K562 (cell line): ENCODE data around the gene CMAS. TPM values are rescaled to one million over a fixed set of nuclear protein-coding genes. Genes with fewer than 3 reads are reported as not detected.
A peak's percentile ranks its signal among the peaks of the same experiment; 100 is the strongest.

ENCODE experiments used
- ARNT ChIP-seq, 2 experiments: fragments of 450-650 bp; IDR thresholded peaks; 2 replicates each; pipeline ENCODE4 v1.6.1; 2016; ENCODE audit warnings: mild to moderate bottlenecking in 1 of 2
- BRCA1 ChIP-seq, 2 experiments: fragments of 450-650 bp in 1 of 2; sonication (generic) in 1 of 2; formaldehyde crosslinking in 1 of 2; IDR thresholded peaks; 2 replicates each; pipeline versions ENCODE4 v1.5.0 to v1.6.1; 2017 to 2020; ENCODE audit warnings: mild to moderate bottlenecking in 1 of 2, missing genetic modification reagents in 1 of 2
- CBX1 ChIP-seq: sonication (generic); IDR thresholded peaks from 2 replicates; pipeline ENCODE4 v1.6.1; 2016; ENCODE audit warnings: antibody characterized with exemption, low read depth, mild to moderate bottlenecking
- CBX3 ChIP-seq, 2 experiments: IDR thresholded peaks; 1 replicate in 1 of 2; 2 replicates in 1 of 2; pipeline ENCODE4 v1.6.1; 2012; ENCODE audit warnings: inconsistent platforms in 2 of 2, low read length in 2 of 2, borderline replicate concordance in 1 of 2, control low read depth in 1 of 2
- CBX5 ChIP-seq: IDR thresholded peaks from 2 replicates; pipeline ENCODE4 v1.6.1; 2014; ENCODE audit warnings: low read depth, borderline replicate concordance
- CHCHD3 ChIP-seq: fragments of 250-450 bp; sonication (Bioruptor Pico); IDR thresholded peaks from 2 replicates; pipeline ENCODE4 v2.1.2; 2022; ENCODE audit warnings: mild to moderate bottlenecking
- DPF2 ChIP-seq: fragments of 450-650 bp; IDR thresholded peaks from 2 replicates; pipeline ENCODE4 v1.6.1; 2016
- EHMT2 ChIP-seq: fragments of 450-650 bp; IDR thresholded peaks from 2 replicates; pipeline ENCODE4 v1.6.1; 2018; ENCODE audit warnings: antibody characterized with exemption
- GABPB2 ChIP-seq: fragments of 250-450 bp; sonication (Bioruptor Pico); conservative IDR thresholded peaks from 2 replicates; pipeline ENCODE4 v1.5.1; 2021; ENCODE audit warnings: mild to moderate bottlenecking
- HMGN3 ChIP-seq: IDR thresholded peaks from 2 replicates; pipeline ENCODE4 v1.6.1; 2011; ENCODE audit warnings: borderline replicate concordance, low read depth, mild to moderate bottlenecking, mixed read lengths, low read length; ENCODE audit not compliant: insufficient read length; ENCODE audit errors: extremely low read depth
- LARP7 ChIP-seq: fragments of 450-650 bp; IDR thresholded peaks from 2 replicates; pipeline ENCODE4 v1.6.1; 2016
- MED1 ChIP-seq: sonication (generic); formaldehyde crosslinking; IDR thresholded peaks from 2 replicates; pipeline ENCODE4 v1.8.1; 2023; ENCODE audit warnings: missing genetic modification reagents, borderline replicate concordance
- NFRKB ChIP-seq: fragments of 450-650 bp; IDR thresholded peaks from 2 replicates; pipeline ENCODE4 v1.6.1; 2016; ENCODE audit warnings: low read depth
- NRF1 ChIP-seq, 2 experiments: fragments of 450-650 bp; IDR thresholded peaks in 1 of 2; conservative IDR thresholded peaks in 1 of 2; 2 replicates each; pipeline ENCODE4 v1.6.1; 2014; ENCODE audit warnings: mild to moderate bottlenecking in 2 of 2
- OTX1 ChIP-seq: fragments of 450-650 bp; formaldehyde crosslinking; IDR thresholded peaks from 2 replicates; pipeline ENCODE4 v1.4.0; 2022; ENCODE audit warnings: mild to moderate bottlenecking
- PYGO2 ChIP-seq: fragments of 450-650 bp; IDR thresholded peaks from 2 replicates; pipeline ENCODE4 v1.6.1; 2016; ENCODE audit warnings: mild to moderate bottlenecking, missing genetic modification characterization, moderate library complexity, missing compliant biosample characterization
- RNF2 ChIP-seq: sonication (generic); IDR thresholded peaks from 2 replicates; pipeline ENCODE4 v1.6.1; 2016
- SAP30 ChIP-seq: fragments of 200-600 bp; sonication (generic); IDR thresholded peaks from 2 replicates; pipeline ENCODE4 v1.6.1; 2012; ENCODE audit warnings: borderline replicate concordance, low read depth, mild to moderate bottlenecking, moderate library complexity, low read length, control low read depth, inconsistent platforms; ENCODE audit not compliant: insufficient read depth, poor library complexity, severe bottlenecking
- SMARCA4 ChIP-seq: fragments of 450-650 bp; IDR thresholded peaks from 2 replicates; pipeline ENCODE4 v1.6.1; 2016
- SNRNP70 ChIP-seq: fragments of 200-400 bp; formaldehyde crosslinking; optimal IDR thresholded peaks from 2 replicates; pipeline ENCODE3; 2017; ENCODE audit warnings: low read depth, low read length
- TAF15 ChIP-seq: fragments of 200-400 bp; formaldehyde crosslinking; IDR thresholded peaks from 2 replicates; pipeline ENCODE4 v1.6.1; 2017; ENCODE audit warnings: mild to moderate bottlenecking, low read depth, low read length, moderate library complexity
- TBP ChIP-seq: optimal IDR thresholded peaks from 2 replicates; pipeline ENCODE3; 2011; ENCODE audit warnings: low read depth, low read length, improper control_type of control experiment
- WHSC1 ChIP-seq: IDR thresholded peaks from one replicate; pipeline ENCODE4 v1.6.1; 2012; ENCODE audit warnings: low read length, control low read depth, inconsistent platforms
- ZC3H8 ChIP-seq: fragments of 450-650 bp; IDR thresholded peaks from 2 replicates; pipeline ENCODE4 v1.6.1; 2017
- ZNF121 ChIP-seq: sonication (generic); formaldehyde crosslinking; conservative IDR thresholded peaks from 2 replicates; pipeline ENCODE4 v1.8.0; 2022; ENCODE audit warnings: missing genetic modification reagents
- ZNF133 ChIP-seq: fragments of 250-450 bp; sonication (Bioruptor Pico); IDR thresholded peaks from 2 replicates; pipeline ENCODE4 v1.4.0; 2020; ENCODE audit warnings: mild to moderate bottlenecking
- ZNF184 ChIP-seq: sonication (generic); formaldehyde crosslinking; IDR thresholded peaks from 2 replicates; pipeline ENCODE4 v1.5.0; 2020; ENCODE audit warnings: missing genetic modification reagents
- ZNF24 ChIP-seq: fragments of 450-650 bp; IDR thresholded peaks from 2 replicates; pipeline ENCODE4 v1.6.1; 2016
- ZNF395 ChIP-seq: fragments of 200-800 bp; sonication (Bioruptor generic); IDR thresholded peaks from 2 replicates; pipeline ENCODE4 v1.6.1; 2017; ENCODE audit warnings: missing genetic modification characterization, missing compliant biosample characterization
- ZNF436 ChIP-seq: fragments of 250-450, 450-650 bp; sonication (Bioruptor Pico); formaldehyde crosslinking; IDR thresholded peaks from 2 replicates; pipeline ENCODE4 v1.7.0; 2020; ENCODE audit warnings: mild to moderate bottlenecking
- ZNF586 ChIP-seq: fragments of 450-650 bp; formaldehyde crosslinking; conservative IDR thresholded peaks from 2 replicates; pipeline ENCODE4 v1.4.0; 2020; ENCODE audit warnings: mild to moderate bottlenecking, moderate library complexity
- ZNF695 ChIP-seq: fragments of 450-650 bp; formaldehyde crosslinking; IDR thresholded peaks from 2 replicates; pipeline ENCODE4 v1.4.0; 2020; ENCODE audit warnings: mild to moderate bottlenecking, moderate library complexity
- ZNF780A ChIP-seq: fragments of 250-450 bp; sonication (Bioruptor Pico); IDR thresholded peaks from 2 replicates; pipeline ENCODE4 v1.5.0; 2021; ENCODE audit warnings: mild to moderate bottlenecking
- polyA plus RNA-seq, 8 experiments: library from polyadenylated mRNA; depleted of rRNA in 4 of 8; stranded (reverse) in 5 of 8; unstranded in 3 of 8; fragments of >200 nt; fragmentation: Nextera tagmentation in 2 of 8; fragmentation: Illumina TruSeq in 1 of 8; extraction: Ambion mirVana in 2 of 8; extraction: Trizol in 1 of 8; gene quantifications; 2 replicates each; pipeline versions ENCODE4 v1.2.1 to v1.2.3, GENCODE V29; 2011 to 2014; ENCODE audit warnings: inconsistent platforms in 1 of 8, missing spikeins in 1 of 8
- total RNA-seq, 7 experiments: library from RNA; depleted of rRNA in 6 of 7; stranded (reverse); fragments of >200 nt in 6 of 7; fragmentation: Illumina TruSeq in 2 of 7; extraction: Trizol in 2 of 7; gene quantifications; 2 replicates each; pipeline versions ENCODE4 v1.2.1 to v1.2.3, GENCODE V29; 2011 to 2021; ENCODE audit warnings: low replicate concordance in 1 of 7

CMAS gene
- total and polyA plus RNA-seq, 9 of the 15 experiments (the other 6 are each of a cell fraction or from before 2014, with no cell fraction given): 29.7 to 108 (median 65.3) TPM

- no peak for TF ChIP-seq CBX3 (IDR thresholded peaks at IDR 0.05; ENCODE audit: borderline replicate concordance in 1 of 2, low read length in 2 of 2)
- no peak for TF ChIP-seq ZNF133 (CRISPR knock-in tag)
- TF ChIP-seq ZNF780A (CRISPR knock-in tag): no peak
- TF ChIP-seq CBX1: no peak
- TF ChIP-seq ZNF695 (CRISPR knock-in tag): no peak
- TF ChIP-seq TAF15: no peak
- TF ChIP-seq SNRNP70: no peak
- peak; percentile 88 to 90 for TF ChIP-seq NRF1 (conservative IDR thresholded peaks at IDR 0.05 in 1 of 2, IDR thresholded peaks at IDR 0.05 in 1 of 2)
- no peak for TF ChIP-seq LARP7
- peak; percentile 58 for TF ChIP-seq TBP
- no peak for TF ChIP-seq ZNF586
- no peak for TF ChIP-seq ZC3H8
- no peak for TF ChIP-seq ZNF436 (CRISPR knock-in tag)
- no peak for TF ChIP-seq CBX5
- no peak for TF ChIP-seq OTX1
- peak; percentile 50; the same call in 1 of the 2 replicates for TF ChIP-seq SMARCA4
- no peak for TF ChIP-seq ZNF24
- TF ChIP-seq DPF2: peak; percentile 62; the same call in 1 of the 2 replicates
- no peak for TF ChIP-seq PYGO2 (tag)
- peak; percentile 29; the same call in 1 of the 2 replicates for TF ChIP-seq ZNF395 (CRISPR knock-in tag)
- TF ChIP-seq NFRKB: no peak; the same call in 1 of the 2 replicates
- no peak; the same call in 1 of the 2 replicates for TF ChIP-seq EHMT2
- no peak for TF ChIP-seq WHSC1
- TF ChIP-seq GABPB2 (CRISPR knock-in tag): no peak
- no peak for TF ChIP-seq ZNF184 (CRISPR knock-in tag)
- TF ChIP-seq BRCA1 (IDR thresholded peaks at IDR 0.05): no peak
- TF ChIP-seq BRCA1 (CRISPR knock-in tag; IDR thresholded peaks at IDR 0.05): no peak
- TF ChIP-seq ARNT (IDR thresholded peaks at IDR 0.05): 0 out of 4 replicates have a peak, but pooled peaks of 1 of the 2 experiments have one; percentile 30
- TF ChIP-seq ZNF121 (CRISPR knock-in tag): no peak
- TF ChIP-seq HMGN3: peak; percentile 46
- TF ChIP-seq MED1 (CRISPR knock-in tag): no peak
- TF ChIP-seq CHCHD3 (CRISPR knock-in tag): no peak
- peak; percentile 47; the same call in 1 of the 2 replicates for TF ChIP-seq RNF2
- peak; percentile 34 for TF ChIP-seq SAP30
Observed at GRCh38 chr12:22046090-22046967, at the start of gene CMAS (continued).
